Activated CD8-positive, alpha-beta memory T cell treated with anti-CD3 and anti-CD28 coated beads, Interleukin-2, amount 50 U/mL, for 1 hour (primary cell): ENCODE data around the gene ATP5MC2.
"Not testable (repeated sequence)": the region's sequence is repeated elsewhere in the genome, so short reads cannot be mapped to it uniquely, and the experiment has no call there.

Source experiments
- DNase-seq: peaks from one replicate; pipeline ENCODE4 v3.0.0-alpha.2; 2020; ENCODE audit errors: extremely low read depth

The ATP5MC2 gene

GRCh38 chr12:53694756-53695151, 18.9 kb upstream of the ATP5MC2 start:
- no peak for DNase-seq

GRCh38 chr12:53688134-53688533, 12.3 kb upstream of the ATP5MC2 start:
- DNase-seq = no peak

DNA sequence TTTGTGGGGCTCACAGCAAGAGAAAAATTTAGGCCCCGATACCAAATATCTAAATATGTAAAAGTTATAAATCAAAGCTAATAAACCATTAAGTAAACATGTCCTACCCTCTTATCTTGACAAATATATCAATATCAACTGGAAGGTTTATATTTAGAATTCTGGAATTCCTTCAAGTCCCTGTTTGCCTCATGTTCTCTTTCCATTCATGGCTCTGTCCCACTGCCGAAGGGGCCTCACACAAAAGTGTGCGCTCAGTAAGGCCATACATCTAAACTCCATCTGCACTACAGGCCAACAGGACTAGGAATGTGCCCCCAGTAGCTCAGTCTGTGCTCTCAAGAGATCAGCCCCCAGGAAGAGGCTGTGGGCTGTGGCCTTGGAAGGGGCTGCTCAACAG, 10.6 kb upstream of the ATP5MC2 start:
- DNase-seq = no peak

GRCh38 chr12:53684654-53685220, 8.9 kb upstream of the ATP5MC2 start:
- DNase-seq = no peak

DNA sequence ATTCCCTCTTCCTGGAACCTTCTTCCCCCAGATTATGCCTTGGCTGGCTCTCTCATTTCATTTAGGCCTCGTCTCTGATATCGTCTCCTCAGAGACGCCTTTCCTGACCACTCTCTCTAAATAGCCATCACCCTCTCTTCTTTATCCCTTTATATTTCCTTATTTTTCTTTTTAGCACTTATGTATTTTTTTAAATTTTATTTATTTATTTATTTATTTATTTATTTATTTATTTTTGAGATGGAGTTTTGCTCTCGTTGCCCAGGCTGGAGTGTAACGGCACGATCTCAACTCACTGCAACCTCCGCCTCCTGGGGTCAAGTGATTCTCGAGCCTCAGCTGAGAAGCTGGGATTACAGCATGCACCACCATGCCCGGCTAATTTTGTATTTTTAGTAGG, 8.1 kb upstream of the ATP5MC2 start:
- no peak for DNase-seq

GRCh38 chr12:53683494-53683893, 7.6 kb upstream of the ATP5MC2 start:
- no peak for DNase-seq

DNA sequence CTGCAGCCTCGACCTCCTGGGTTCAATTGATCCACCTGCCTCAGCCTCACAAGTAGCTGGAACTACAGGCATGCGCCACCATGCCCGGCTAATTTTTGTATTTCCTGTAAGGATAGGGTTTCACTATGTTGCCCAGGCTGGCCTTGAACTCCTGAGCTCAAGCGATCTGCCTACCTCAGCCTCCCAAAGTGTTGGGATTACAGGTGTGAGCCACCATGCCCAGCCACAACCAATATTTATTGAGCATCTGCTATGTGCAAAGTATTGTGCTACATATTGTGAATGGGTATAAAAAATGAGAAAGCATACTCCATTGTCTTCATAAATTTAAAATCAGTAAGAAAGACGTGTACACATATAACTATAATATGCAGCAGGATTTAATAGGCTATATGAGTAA, 4.2 kb upstream of the ATP5MC2 start:
- not testable (repeated sequence) for DNase-seq

DNA sequence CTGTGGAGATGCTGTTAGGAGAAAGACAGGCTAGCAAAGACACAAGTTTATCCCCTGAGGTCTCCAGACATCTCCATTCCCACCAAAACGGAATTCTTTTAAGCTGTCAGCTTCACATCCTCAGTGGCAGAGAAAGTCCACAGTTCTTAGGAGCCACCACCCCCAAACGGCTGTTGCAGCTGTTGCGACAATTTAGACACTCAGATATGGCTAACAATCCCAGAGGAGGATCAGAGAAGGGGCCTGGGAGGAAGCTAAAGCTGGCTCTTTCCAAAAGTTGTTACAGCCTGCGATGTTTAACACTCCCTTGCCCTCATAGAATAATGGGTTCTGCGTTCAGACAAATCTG, 1.9 kb upstream of the ATP5MC2 start:
- DNase-seq = no peak

- DNase-seq = no peak
Observed at GRCh38 chr12:53677016-53677799, 1.3 kb upstream of the ATP5MC2 start.

GRCh38 chr12:53676656-53677015, 753 bp upstream of the ATP5MC2 start:
- DNase-seq = no peak

DNA sequence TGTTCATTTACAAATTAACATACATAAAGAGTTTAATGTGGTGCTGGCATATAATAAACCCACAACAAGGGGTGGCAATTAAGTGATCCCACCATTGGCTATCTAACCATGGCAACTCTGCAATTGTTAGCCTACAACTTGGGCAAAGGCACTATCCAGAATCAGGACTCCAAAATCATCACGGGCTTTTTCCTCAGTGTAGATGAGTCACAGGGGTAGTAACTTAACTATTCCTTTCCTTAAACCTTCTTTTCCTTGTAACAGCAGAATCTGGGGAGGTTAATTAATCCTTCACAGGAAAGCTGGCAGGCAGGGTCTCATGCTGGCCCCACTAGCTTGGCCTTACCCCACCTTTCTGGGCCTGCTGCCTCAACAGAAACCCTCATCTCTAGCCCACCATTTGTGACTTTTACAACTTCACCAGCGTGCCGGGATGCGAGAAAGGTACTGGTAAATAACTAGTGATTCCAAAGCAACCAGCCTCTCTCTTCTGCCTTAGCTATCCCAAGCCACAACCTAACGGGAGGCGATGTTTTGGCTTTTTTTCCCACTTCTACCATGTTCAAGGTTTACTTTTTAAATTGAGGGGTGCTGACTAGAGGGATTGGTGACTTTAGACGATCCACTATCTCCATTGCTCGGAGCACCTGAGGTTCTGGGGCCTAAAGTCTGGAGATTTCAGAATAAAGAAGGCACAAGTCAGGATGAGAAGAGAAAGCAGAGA, 744 bp downstream of the ATP5MC2 start:
- no peak for DNase-seq

- DNase-seq = no peak
Observed at GRCh38 chr12:53670971-53671370, 4.9 kb downstream of the ATP5MC2 start.

- DNase-seq = no peak
Observed at GRCh38 chr12:53670308-53670707, 5.6 kb downstream of the ATP5MC2 start.

DNA sequence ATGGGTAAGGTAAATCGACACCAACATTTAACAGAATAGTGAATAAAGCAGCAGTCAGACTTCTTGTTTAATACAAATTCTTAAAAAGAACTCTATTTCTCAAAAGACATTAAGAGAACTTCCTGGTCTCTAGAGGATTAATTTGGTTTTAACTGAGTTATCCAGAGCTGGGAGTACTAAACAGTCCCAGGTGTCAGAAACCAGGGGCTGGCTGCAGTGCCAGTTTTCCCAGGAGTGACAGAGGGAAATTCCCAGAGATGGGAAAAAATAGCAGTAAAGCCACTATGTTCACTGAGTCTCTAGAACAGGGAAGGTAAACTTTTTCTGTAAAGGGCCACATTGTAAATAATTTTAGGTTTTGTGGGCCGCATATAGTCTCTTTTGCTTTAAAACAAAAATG, 8.8 kb downstream of the ATP5MC2 start:
- no peak for DNase-seq

- no peak for DNase-seq
Observed at GRCh38 chr12:53664936-53665335, 10.9 kb downstream of the ATP5MC2 start.

GRCh38 chr12:53664191-53664590, 11.7 kb downstream of the ATP5MC2 start:
- DNase-seq = no peak

GRCh38 chr12:53660041-53660440, 15.8 kb downstream of the ATP5MC2 start:
- no peak for DNase-seq

DNA sequence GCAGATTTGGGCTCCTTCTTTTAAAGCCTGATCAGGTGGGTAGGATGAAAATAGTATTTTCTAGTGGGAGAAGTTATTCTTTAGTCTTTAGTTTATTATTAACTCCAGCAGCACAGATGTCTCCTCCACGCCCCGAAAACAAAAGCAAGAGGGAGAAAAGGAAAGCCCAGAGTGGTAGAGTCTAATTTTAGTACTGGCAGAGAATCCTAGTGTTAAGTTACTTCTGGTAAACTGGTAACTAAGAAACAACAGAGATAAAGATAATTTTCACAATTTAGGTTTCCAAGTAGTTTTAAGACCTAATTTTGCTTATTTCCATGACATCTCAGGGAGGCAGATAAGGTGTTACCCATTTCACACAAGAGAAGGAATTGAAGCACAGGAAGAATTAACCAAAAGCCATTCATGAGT, 16.3 kb downstream of the ATP5MC2 start:
- no peak for DNase-seq

DNA sequence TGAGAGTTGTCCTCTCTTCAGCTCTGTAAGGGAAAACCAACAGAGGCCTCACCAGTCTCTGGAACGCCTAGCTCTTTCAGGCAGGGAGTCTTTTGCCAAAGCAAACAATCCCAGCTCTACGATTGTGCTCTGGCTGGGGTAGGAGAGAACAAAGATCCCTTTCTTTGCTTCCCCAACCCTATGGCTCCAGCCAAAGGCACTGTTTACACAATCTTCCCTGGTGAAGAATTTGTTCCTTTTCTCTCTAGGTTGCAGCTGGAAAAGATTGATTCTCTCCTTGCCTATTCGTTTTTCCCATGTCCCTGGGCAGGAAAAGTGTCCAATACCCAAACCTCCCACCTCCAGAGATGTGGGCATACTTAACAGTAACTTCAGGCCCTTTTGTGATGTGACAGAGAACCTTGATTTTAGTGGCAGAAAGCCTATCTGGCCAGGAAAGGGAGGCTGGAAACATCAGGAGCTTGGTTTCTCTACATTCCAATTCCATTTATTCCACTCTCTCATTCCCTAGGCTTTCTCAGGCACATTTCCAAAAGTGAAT, 16.8 kb downstream of the ATP5MC2 start:
- no peak for DNase-seq

- no peak for DNase-seq
Observed at GRCh38 chr12:53657041-53657440, 18.8 kb downstream of the ATP5MC2 start.

DNA sequence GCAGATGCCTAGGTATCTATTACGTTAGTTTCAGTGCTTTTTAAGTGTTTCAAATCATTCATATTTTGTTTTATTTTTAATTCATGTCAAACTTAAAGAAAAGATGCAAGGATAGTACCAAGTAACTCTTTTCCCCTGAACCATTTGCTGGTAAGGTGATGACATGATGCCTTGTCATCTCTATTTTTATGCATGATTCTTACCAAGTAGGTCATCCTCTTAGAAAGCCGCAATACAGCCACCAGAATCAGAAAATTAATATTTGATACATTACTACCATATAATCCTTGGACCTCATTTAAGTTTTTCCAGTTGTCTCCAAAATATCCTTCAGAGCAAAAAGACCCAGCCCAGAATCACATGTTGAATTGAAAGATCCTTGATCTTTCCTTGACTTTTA, 22.3 kb downstream of the ATP5MC2 start:
- DNase-seq = no peak

DNA sequence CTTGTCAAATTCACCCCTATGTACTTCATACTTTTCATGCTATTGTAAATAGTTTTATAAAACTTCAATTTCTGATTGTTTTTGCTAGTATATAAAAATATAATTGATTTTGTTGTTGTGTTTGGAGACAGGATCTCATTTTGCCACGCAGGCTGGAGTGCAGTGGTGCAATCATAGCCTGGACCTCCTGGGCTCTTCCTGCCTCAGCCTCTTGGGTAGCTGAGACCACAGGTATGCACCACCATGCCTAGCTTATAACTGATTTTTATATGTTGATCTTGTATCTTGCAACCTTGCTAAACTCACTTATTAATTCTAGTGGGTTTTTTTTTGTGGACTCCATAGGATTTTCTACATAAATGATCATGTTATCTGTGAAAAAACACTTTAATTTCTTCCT, 23.5 kb downstream of the ATP5MC2 start:
- DNase-seq = no peak

DNA sequence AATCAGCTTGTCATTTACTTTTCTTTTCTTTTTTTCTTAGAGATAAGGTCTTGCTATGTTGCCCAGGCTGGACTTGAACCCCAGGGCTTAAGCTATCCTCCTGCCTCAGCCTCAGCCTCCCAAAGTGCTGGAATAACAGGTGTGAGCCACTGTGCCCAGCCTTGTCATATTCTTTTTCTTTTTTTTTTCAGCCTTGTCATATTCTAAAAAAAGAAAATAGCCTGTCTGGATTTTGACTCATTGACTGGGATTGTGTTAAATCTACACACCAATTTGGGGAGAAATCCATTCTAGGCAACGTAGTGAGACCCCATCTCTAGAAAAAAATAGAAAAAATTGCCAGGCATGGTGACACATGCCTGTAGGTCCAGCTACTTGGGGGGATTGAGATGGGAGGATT, 24.1 kb downstream of the ATP5MC2 start:
- no peak for DNase-seq
